Measurements from ENCODE around the gene CAMTA1.

GRCh38 chr1:6871300-6871972 lies 86.2 kb downstream of the CAMTA1 start:
- TF ChIP-seq CTCF (IDR thresholded peaks at IDR 0.05) = no peak
- no peak for TF ChIP-seq POLR2A (IDR thresholded peaks at IDR 0.05)

Measured in upper lobe of left lung (tissue), 4 donors.